NCI-H774 (cell line): ENCODE results near the gene FOXD4L1.
"Not testable (repeated sequence)": the region's sequence is repeated elsewhere in the genome, so short reads cannot be mapped to it uniquely, and the experiment has no call there.

Experiments
- DNase-seq: peaks from one replicate; lab custom pipeline; 2025; lab: John Stamatoyannopoulos, UW

The FOXD4L1 gene

GRCh38 chr2:113498365-113498764 lies at the start of gene FOXD4L1:
Gene FOXD4L1 (plus strand): TSS chr2:113498665. CDS start chr2:113499257, 592 bp downstream.
- DNase-seq: not testable (repeated sequence)

GRCh38 chr2:113465770-113466169 lies 32.7 kb upstream of the FOXD4L1 start:
- DNase-seq: not testable (repeated sequence)

GRCh38 chr2:113476688-113477368 lies 21.6 kb upstream of the FOXD4L1 start:
- not testable (repeated sequence) for DNase-seq

- not testable (repeated sequence) for DNase-seq
Measured at GRCh38 chr2:113496527-113496926, 1.9 kb upstream of the FOXD4L1 start.

- DNase-seq: not testable (repeated sequence)
Measured at GRCh38 chr2:113499019-113499885, 787 bp downstream of the FOXD4L1 start.

GRCh38 chr2:113499886-113500722 lies 1.6 kb downstream of the FOXD4L1 start:
- DNase-seq: not testable (repeated sequence)

GRCh38 chr2:113500723-113501038 lies 2.2 kb downstream of the FOXD4L1 start:
- not testable (repeated sequence) for DNase-seq

- DNase-seq: not testable (repeated sequence)
Measured at GRCh38 chr2:113502216-113503093, 4.0 kb downstream of the FOXD4L1 start.

GRCh38 chr2:113503094-113504042 lies 4.9 kb downstream of the FOXD4L1 start:
- not testable (repeated sequence) for DNase-seq

GRCh38 chr2:113504081-113504480 lies 5.6 kb downstream of the FOXD4L1 start:
- DNase-seq: not testable (repeated sequence)

GRCh38 chr2:113507394-113508140 lies 9.1 kb downstream of the FOXD4L1 start:
- not testable (repeated sequence) for DNase-seq

- DNase-seq: not testable (repeated sequence)
Measured at GRCh38 chr2:113508187-113508586, 9.7 kb downstream of the FOXD4L1 start.

GRCh38 chr2:113510913-113511312 lies 12.4 kb downstream of the FOXD4L1 start:
- DNase-seq: not testable (repeated sequence)

GRCh38 chr2:113511859-113512258 lies 13.4 kb downstream of the FOXD4L1 start:
- not testable (repeated sequence) for DNase-seq

- not testable (repeated sequence) for DNase-seq
Measured at GRCh38 chr2:113515457-113515856, 17.0 kb downstream of the FOXD4L1 start.

- not testable (repeated sequence) for DNase-seq
Measured at GRCh38 chr2:113515995-113516394, 17.5 kb downstream of the FOXD4L1 start.

- not testable (repeated sequence) for DNase-seq
Measured at GRCh38 chr2:113517025-113517424, 18.6 kb downstream of the FOXD4L1 start.

GRCh38 chr2:113520837-113521236 lies 22.4 kb downstream of the FOXD4L1 start:
- DNase-seq: not testable (repeated sequence)

- DNase-seq: not testable (repeated sequence)
Measured at GRCh38 chr2:113521492-113521891, 23.0 kb downstream of the FOXD4L1 start.
